Endothelial cell (in vitro differentiated cells): ENCODE data around the gene TBL1X. TPM values are rescaled to one million over a fixed set of nuclear protein-coding genes. Genes with fewer than 3 reads are reported as not detected.

Experiments used
- DNase-seq: peaks from one replicate; pipeline ENCODE4 v3.0.0; 2021; ENCODE audit warnings: low spot score
- H3K27ac Mint-ChIP-seq: one replicate; pipeline ENCODE4 v1.8.0; 2021; ENCODE audit warnings: mixed read lengths, inconsistent platforms; ENCODE audit not compliant: unreplicated experiment
- H3K27me3 Mint-ChIP-seq: one replicate; pipeline ENCODE4 v1.8.0; 2021; ENCODE audit warnings: mild to moderate bottlenecking, moderate library complexity, mixed read lengths, inconsistent platforms; ENCODE audit not compliant: unreplicated experiment
- H3K36me3 Mint-ChIP-seq: one replicate; pipeline ENCODE4 v1.8.0; 2021; ENCODE audit warnings: mild to moderate bottlenecking, low read depth, mixed read lengths, inconsistent platforms; ENCODE audit not compliant: unreplicated experiment
- H3K4me1 Mint-ChIP-seq: one replicate; pipeline ENCODE4 v1.8.0; 2021; ENCODE audit warnings: mild to moderate bottlenecking, mixed read lengths, inconsistent platforms; ENCODE audit not compliant: unreplicated experiment
- H3K4me3 Mint-ChIP-seq: one replicate; pipeline ENCODE4 v1.8.0; 2021; ENCODE audit warnings: mild to moderate bottlenecking, mixed read lengths, inconsistent platforms; ENCODE audit not compliant: unreplicated experiment
- H3K9me3 Mint-ChIP-seq: one replicate; pipeline ENCODE4 v1.8.0; 2021; ENCODE audit warnings: mixed read lengths, inconsistent platforms; ENCODE audit not compliant: unreplicated experiment
- total RNA-seq: library from RNA; stranded (reverse); fragmentation: NEBNext Ultra II Directional; extraction: Animal tissue kit (Norgen Biotek cat#: 25700); gene quantifications from one replicate; pipeline ENCODE4 v1.2.1, GENCODE V29; 2021; ENCODE audit not compliant: unreplicated experiment
- TF ChIP-seq, protein P1 (sequence below): fragments of 200-600 bp; sonication (generic); IDR thresholded peaks from one replicate; pipeline ENCODE4 v1.5.0; 2021; ENCODE audit warnings: antibody characterized with exemption; ENCODE audit not compliant: unreplicated experiment

Gene TBL1X
- total RNA-seq, 1 donor from 2014 or later, result 19.4 TPM

DNA sequence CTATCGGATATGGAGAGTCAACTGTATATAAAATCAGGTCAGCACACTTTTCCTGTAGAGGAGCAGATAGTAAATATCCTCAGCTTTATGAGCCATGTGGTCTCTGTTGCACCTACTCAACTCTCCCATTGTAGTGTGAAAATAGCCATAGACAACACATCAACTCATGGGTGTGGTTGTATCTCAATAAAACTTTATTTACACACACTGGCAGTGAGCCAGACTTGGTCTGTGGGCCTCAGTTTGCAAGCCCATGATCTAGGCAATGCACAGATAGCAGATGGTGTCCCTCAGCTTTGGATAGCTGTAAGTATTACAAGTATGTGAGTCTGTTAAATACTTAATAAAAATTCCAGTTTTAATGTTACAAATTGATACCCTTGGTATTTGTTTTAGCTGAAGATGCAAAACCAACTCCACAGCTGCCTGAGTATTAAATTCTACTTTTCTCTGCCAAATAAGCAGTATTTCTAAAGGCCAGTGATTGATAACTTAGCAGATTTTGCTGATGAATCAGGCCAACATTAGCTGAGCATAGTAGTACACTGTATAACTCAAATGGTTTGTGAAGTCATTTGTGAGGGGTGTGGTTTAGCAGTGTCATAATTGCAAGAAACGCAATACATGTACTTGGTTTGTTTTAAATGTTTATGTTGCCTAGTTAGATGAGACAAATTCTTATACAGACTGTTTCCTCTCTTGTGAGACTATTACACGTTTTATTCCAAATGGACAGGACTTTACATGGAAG is 213.5 kb downstream of the TBL1X start:
- Mint-ChIP-seq H3K4me3 (no peak overlapping the region), H3K27me3 (no peaks in the 10 kb centered on the region), H3K27ac (no peak overlapping the region), H3K4me1 (no peaks in the 10 kb centered on the region), H3K9me3 (no peaks in the 10 kb centered on the region), H3K36me3 (no peaks in the 10 kb centered on the region)
- TF ChIP-seq, protein P1, sequence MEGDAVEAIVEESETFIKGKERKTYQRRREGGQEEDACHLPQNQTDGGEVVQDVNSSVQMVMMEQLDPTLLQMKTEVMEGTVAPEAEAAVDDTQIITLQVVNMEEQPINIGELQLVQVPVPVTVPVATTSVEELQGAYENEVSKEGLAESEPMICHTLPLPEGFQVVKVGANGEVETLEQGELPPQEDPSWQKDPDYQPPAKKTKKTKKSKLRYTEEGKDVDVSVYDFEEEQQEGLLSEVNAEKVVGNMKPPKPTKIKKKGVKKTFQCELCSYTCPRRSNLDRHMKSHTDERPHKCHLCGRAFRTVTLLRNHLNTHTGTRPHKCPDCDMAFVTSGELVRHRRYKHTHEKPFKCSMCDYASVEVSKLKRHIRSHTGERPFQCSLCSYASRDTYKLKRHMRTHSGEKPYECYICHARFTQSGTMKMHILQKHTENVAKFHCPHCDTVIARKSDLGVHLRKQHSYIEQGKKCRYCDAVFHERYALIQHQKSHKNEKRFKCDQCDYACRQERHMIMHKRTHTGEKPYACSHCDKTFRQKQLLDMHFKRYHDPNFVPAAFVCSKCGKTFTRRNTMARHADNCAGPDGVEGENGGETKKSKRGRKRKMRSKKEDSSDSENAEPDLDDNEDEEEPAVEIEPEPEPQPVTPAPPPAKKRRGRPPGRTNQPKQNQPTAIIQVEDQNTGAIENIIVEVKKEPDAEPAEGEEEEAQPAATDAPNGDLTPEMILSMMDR, result no peak
- no peak for DNase-seq

DNA sequence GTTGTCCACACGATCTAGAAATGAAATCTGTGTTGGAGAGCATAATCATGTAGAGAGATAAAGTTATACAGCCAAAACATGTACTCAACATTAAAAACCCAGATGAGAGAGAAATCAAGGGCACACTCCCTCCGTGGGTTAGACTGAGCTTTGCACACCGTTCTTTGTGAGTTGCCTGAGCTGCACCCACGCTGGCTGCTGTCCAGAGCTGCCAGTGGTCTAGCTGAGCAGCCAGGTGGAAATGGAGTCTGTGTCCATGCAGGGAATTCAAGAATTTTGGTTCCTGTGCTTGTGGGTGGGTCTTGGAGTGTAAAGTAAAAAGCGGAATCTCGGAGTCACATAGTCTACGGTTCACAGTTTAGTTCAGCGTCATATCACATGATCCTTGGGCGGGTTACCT is 216.2 kb downstream of the TBL1X start:
- DNase-seq, result no peak
- H3K36me3 Mint-ChIP-seq, result no peaks in the 10 kb centered on the region
- TF ChIP-seq, protein P1, result no peak
- H3K27me3 Mint-ChIP-seq, result no peaks in the 10 kb centered on the region
- H3K4me1 Mint-ChIP-seq, result no peaks in the 10 kb centered on the region
- H3K4me3 Mint-ChIP-seq, result no peak overlapping the region
- no peak overlapping the region for H3K27ac Mint-ChIP-seq
- H3K9me3 Mint-ChIP-seq, result no peaks in the 10 kb centered on the region

DNA sequence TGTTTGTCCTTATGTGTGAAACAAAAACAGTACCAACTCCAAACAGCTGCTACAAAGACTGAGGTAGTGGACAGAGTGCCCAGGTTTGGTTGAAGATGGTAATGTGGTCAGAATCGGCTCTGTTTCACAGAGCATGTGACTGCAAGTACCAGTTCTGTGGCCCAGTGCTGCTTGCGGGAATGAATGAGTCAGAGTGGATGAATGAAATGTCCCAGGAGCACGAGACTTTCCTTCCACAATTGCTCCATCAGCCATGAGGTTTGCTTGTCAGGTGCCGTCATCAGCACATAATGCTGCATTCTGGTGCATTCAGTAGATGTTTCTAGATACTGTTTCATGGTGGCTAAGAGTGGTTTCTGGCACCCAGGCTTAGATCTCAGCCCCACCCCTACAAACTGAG is 216.6 kb downstream of the TBL1X start:
- Mint-ChIP-seq H3K4me3 (no peak overlapping the region), H3K27ac (no peak overlapping the region), H3K36me3 (no peaks in the 10 kb centered on the region), H3K9me3 (no peaks in the 10 kb centered on the region), H3K27me3 (no peaks in the 10 kb centered on the region), H3K4me1 (no peaks in the 10 kb centered on the region)
- no peak for DNase-seq
- TF ChIP-seq, protein P1, result no peak

DNA sequence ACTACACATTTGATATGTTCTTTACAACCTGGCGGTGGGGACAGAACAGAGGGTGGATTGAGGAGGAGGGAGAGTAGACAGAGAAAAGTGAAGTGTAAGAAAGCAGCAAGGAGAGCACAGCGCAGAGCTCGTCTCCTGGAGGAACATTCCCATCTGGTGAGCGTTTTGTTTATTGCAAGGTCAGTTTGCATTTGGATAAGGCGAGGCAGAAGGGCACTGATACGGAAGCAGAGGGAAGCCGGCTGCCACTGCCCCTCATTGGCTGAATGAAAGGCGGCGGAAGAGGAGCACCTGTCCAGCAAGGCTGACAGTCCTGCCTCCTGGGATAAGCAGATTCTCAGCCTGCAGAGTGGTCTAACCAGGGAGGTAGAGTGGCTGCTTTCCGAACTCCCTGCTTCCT is 217.6 kb downstream of the TBL1X start:
- Mint-ChIP-seq H3K4me3 (no peak overlapping the region), H3K9me3 (no peaks in the 10 kb centered on the region), H3K36me3 (no peaks in the 10 kb centered on the region), H3K4me1 (no peaks in the 10 kb centered on the region), H3K27ac (no peak overlapping the region), H3K27me3 (peaks cover under 1% of the 10 kb centered on the region)
- no peak for DNase-seq
- TF ChIP-seq, protein P1, result no peak

DNA sequence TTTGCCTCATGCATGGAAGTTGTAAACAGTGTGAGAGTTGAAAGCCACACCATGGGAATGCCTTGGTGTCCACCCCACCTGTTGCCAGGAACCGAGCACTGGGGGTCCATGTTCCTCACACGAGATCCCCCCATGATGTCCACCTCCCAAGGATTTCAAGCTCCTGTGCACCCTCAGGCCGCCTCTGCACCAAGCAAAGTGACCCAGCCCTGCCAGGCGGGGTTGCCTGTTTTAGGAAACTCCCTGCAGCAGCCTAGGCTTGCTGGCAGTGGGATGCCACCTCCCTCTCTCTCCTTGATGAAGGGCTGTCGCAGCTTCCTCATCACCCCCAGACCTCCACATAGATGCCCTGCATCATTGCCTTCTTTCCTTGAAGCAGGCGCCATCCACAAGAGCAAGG is 218.0 kb downstream of the TBL1X start:
- Mint-ChIP-seq H3K4me3 (no peak overlapping the region), H3K9me3 (no peaks in the 10 kb centered on the region), H3K27me3 (peaks cover 2% of the 10 kb centered on the region), H3K27ac (no peak overlapping the region), H3K36me3 (no peaks in the 10 kb centered on the region), H3K4me1 (no peaks in the 10 kb centered on the region)
- no peak for DNase-seq
- TF ChIP-seq, protein P1, result no peak
